ENCODE results near the gene SYCP2.

DNA sequence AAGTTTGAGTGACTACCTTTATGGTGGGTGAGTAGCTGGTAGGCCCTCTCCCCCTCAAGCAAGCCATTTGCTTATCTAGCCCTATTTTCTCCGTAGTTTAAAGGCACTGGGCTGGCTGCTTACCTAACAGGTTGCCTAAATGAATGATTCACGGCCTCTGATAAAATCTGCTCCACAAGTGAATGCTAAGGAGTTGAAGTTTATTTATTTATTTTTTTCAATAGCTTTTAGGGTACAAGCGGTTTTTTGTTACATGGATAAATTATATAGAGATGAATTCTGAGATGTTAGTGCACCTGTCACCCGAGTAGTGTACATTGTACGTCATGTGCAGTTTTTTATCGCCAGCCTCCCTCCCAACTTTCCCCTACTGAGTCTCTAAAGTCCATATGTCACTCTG is 16.5 kb upstream of the SYCP2 start:
- TF ChIP-seq, protein P1, sequence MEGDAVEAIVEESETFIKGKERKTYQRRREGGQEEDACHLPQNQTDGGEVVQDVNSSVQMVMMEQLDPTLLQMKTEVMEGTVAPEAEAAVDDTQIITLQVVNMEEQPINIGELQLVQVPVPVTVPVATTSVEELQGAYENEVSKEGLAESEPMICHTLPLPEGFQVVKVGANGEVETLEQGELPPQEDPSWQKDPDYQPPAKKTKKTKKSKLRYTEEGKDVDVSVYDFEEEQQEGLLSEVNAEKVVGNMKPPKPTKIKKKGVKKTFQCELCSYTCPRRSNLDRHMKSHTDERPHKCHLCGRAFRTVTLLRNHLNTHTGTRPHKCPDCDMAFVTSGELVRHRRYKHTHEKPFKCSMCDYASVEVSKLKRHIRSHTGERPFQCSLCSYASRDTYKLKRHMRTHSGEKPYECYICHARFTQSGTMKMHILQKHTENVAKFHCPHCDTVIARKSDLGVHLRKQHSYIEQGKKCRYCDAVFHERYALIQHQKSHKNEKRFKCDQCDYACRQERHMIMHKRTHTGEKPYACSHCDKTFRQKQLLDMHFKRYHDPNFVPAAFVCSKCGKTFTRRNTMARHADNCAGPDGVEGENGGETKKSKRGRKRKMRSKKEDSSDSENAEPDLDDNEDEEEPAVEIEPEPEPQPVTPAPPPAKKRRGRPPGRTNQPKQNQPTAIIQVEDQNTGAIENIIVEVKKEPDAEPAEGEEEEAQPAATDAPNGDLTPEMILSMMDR (IDR thresholded peaks at IDR 0.05), result no peak
- no peak for TF ChIP-seq POLR2A (IDR thresholded peaks at IDR 0.05)
- no peak for TF ChIP-seq EP300 (IDR thresholded peaks at IDR 0.05)

All from ovary (tissue), 3 donors.